ENCODE measurements around the gene STAC3. TPM values are rescaled to one million over a fixed set of nuclear protein-coding genes. Genes with fewer than 3 reads are reported as not detected.

Gene STAC3
- total and polyA plus RNA-seq, 4 donors = 0.82 to 5.8 (median 4.1) TPM

- DNase-seq (no peak), ATAC-seq (ENCODE audit: low FRiP score) (no peak)
- H3K4me1 ChIP-seq (ENCODE audit: control insufficient read depth in 1 of 2, insufficient read depth in 2 of 2, low read length in 2 of 2) = no peaks in the 10 kb centered on the region
- H3K36me3 ChIP-seq (ENCODE audit: control insufficient read depth in 1 of 2, insufficient read depth in 2 of 2, low read length in 1 of 2) = peaks cover 0 to 3% of the 10 kb centered on the region in 2 donors
- 81 to 82% methylated on average over 16 of the region's 16 CpGs for WGBS, 2 donors
- no peaks in the 10 kb centered on the region for H3K27me3 ChIP-seq (ENCODE audit: control insufficient read depth in 1 of 2, insufficient read depth in 2 of 2, low read length in 1 of 2)
- no peak overlapping the region for H3K27ac ChIP-seq (ENCODE audit: low read depth in 1 of 2, low read length in 2 of 2)
- intact Hi-C loops (cut with DNase I) = no loop called here
- no peaks in the 10 kb centered on the region for H3K9me3 ChIP-seq (ENCODE audit: control insufficient read depth, low read length)
- no peak overlapping the region for H3K4me3 ChIP-seq (ENCODE audit: low read length in 2 of 2)
Observed at GRCh38 chr12:57210926-57211692, 39.9 kb downstream of the STAC3 start.

GRCh38 chr12:57210461-57210860 is 40.5 kb downstream of the STAC3 start:
- ATAC-seq (ENCODE audit: low FRiP score) (no peak), DNase-seq (no peak)
- H3K4me1 ChIP-seq (ENCODE audit: control insufficient read depth in 1 of 2, insufficient read depth in 2 of 2, low read length in 2 of 2) = no peaks in the 10 kb centered on the region
- H3K27ac ChIP-seq (ENCODE audit: low read depth in 1 of 2, low read length in 2 of 2) = no peak overlapping the region
- no peak overlapping the region for H3K4me3 ChIP-seq (ENCODE audit: low read length in 2 of 2)
- peaks cover 0 to 3% of the 10 kb centered on the region in 2 donors for H3K36me3 ChIP-seq (ENCODE audit: control insufficient read depth in 1 of 2, insufficient read depth in 2 of 2, low read length in 1 of 2)
- no peaks in the 10 kb centered on the region for H3K9me3 ChIP-seq (ENCODE audit: control insufficient read depth, low read length)
- WGBS, 2 donors = 89 to 91% methylated on average over 15 of the region's 15 CpGs
- intact Hi-C loops (cut with DNase I) = no loop called here
- H3K27me3 ChIP-seq (ENCODE audit: control insufficient read depth in 1 of 2, insufficient read depth in 2 of 2, low read length in 1 of 2) = no peaks in the 10 kb centered on the region

DNA sequence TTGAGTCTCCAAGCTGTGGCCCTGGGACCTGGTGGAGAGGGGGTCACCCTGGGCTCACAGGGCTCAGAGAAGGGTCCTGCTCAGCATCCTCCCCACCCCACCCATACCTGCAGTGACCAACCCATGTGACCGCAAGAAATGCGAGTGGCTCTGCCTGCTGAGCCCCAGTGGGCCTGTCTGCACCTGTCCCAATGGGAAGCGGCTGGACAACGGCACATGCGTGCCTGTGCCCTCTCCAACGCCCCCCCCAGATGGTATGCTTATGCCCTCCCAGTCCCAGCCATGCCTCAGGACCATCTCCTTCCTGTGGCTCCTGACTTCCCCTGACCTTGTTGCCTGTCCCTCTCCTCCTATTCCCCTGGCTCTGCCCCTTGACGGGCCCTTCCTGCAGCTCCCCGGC is 41.1 kb downstream of the STAC3 start:
- H3K27me3 ChIP-seq (ENCODE audit: control insufficient read depth in 1 of 2, insufficient read depth in 2 of 2, low read length in 1 of 2) = no peaks in the 10 kb centered on the region
- peaks cover 0 to 3% of the 10 kb centered on the region in 2 donors for H3K36me3 ChIP-seq (ENCODE audit: control insufficient read depth in 1 of 2, insufficient read depth in 2 of 2, low read length in 1 of 2)
- H3K4me3 ChIP-seq (ENCODE audit: low read length in 2 of 2) = no peak overlapping the region
- WGBS, 2 donors = 84 to 85% methylated on average over 8 of the region's 8 CpGs
- no peak overlapping the region for H3K27ac ChIP-seq (ENCODE audit: low read depth in 1 of 2, low read length in 2 of 2)
- intact Hi-C loops (cut with DNase I) = no loop called here
- H3K4me1 ChIP-seq (ENCODE audit: control insufficient read depth in 1 of 2, insufficient read depth in 2 of 2, low read length in 2 of 2) = no peaks in the 10 kb centered on the region
- DNase-seq (no peak), ATAC-seq (ENCODE audit: low FRiP score) (no peak)
- no peaks in the 10 kb centered on the region for H3K9me3 ChIP-seq (ENCODE audit: control insufficient read depth, low read length)

GRCh38 chr12:57208631-57209282 is 42.2 kb downstream of the STAC3 start:
- Histone ChIP-seq H3K9me3 (ENCODE audit: control insufficient read depth, low read length) (no peaks in the 10 kb centered on the region), H3K27me3 (ENCODE audit: control insufficient read depth in 1 of 2, insufficient read depth in 2 of 2, low read length in 1 of 2) (no peaks in the 10 kb centered on the region), H3K4me3 (ENCODE audit: low read length in 2 of 2) (no peak overlapping the region), H3K4me1 (ENCODE audit: control insufficient read depth in 1 of 2, insufficient read depth in 2 of 2, low read length in 2 of 2) (no peaks in the 10 kb centered on the region), H3K36me3 (ENCODE audit: control insufficient read depth in 1 of 2, insufficient read depth in 2 of 2, low read length in 1 of 2) (peaks cover 0 to 3% of the 10 kb centered on the region in 2 donors), H3K27ac (ENCODE audit: low read depth in 1 of 2, low read length in 2 of 2) (no peak overlapping the region)
- DNase-seq = peak in 1 of 2 donors; percentile 79
- no peak for ATAC-seq (ENCODE audit: low FRiP score)
- 40 to 44% methylated on average over 20 to 22 of the region's 22 CpGs for WGBS, 2 donors
- intact Hi-C loops (cut with DNase I) = no loop called here

GRCh38 chr12:57207731-57208630 is 43.0 kb downstream of the STAC3 start:
- H3K9me3 ChIP-seq (ENCODE audit: control insufficient read depth, low read length) = no peaks in the 10 kb centered on the region
- H3K4me1 ChIP-seq (ENCODE audit: control insufficient read depth in 1 of 2, insufficient read depth in 2 of 2, low read length in 2 of 2) = no peaks in the 10 kb centered on the region
- DNase-seq (no peak), ATAC-seq (ENCODE audit: low FRiP score) (no peak)
- H3K27ac ChIP-seq (ENCODE audit: low read depth in 1 of 2, low read length in 2 of 2) = no peak overlapping the region
- H3K27me3 ChIP-seq (ENCODE audit: control insufficient read depth in 1 of 2, insufficient read depth in 2 of 2, low read length in 1 of 2) = no peaks in the 10 kb centered on the region
- no peak overlapping the region for H3K4me3 ChIP-seq (ENCODE audit: low read length in 2 of 2)
- peaks cover 0 to 7% of the 10 kb centered on the region in 2 donors for H3K36me3 ChIP-seq (ENCODE audit: control insufficient read depth in 1 of 2, insufficient read depth in 2 of 2, low read length in 1 of 2)
- intact Hi-C loops (cut with DNase I) = no loop called here
- 75 to 78% methylated on average over 28 to 29 of the region's 29 CpGs for WGBS, 2 donors

DNA sequence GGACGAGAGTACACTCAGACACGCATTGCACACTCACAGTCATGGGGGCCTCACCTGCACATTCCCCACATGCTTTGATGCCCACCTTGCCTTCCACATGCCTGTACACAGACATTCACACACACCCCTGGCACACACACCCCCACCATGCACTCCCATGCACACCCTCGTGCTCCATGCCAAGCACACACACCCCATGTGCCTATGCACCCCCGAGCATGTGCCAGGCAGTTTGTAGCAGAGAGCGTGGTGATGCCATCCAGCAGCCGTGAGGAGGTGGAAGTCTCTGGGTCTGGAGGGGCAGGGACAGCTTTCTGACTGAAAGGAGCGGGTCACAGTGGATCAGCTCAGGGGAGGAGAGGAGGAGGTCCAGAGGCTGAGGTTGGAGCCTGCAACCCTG is 45.1 kb downstream of the STAC3 start:
- no peaks in the 10 kb centered on the region for H3K4me1 ChIP-seq (ENCODE audit: control insufficient read depth in 1 of 2, insufficient read depth in 2 of 2, low read length in 2 of 2)
- ATAC-seq (ENCODE audit: low FRiP score) (no peak), DNase-seq (no peak)
- no peaks in the 10 kb centered on the region for H3K9me3 ChIP-seq (ENCODE audit: control insufficient read depth, low read length)
- 81 to 85% methylated on average over 7 of the region's 7 CpGs for WGBS, 2 donors
- no peaks in the 10 kb centered on the region for H3K27me3 ChIP-seq (ENCODE audit: control insufficient read depth in 1 of 2, insufficient read depth in 2 of 2, low read length in 1 of 2)
- intact Hi-C loops (cut with DNase I) = no loop called here
- H3K27ac ChIP-seq (ENCODE audit: low read depth in 1 of 2, low read length in 2 of 2) = no peak overlapping the region
- no peak overlapping the region for H3K4me3 ChIP-seq (ENCODE audit: low read length in 2 of 2)
- H3K36me3 ChIP-seq (ENCODE audit: control insufficient read depth in 1 of 2, insufficient read depth in 2 of 2, low read length in 1 of 2) = peaks cover 4 to 11% of the 10 kb centered on the region in 2 donors

GRCh38 chr12:57205186-57205585 is 45.8 kb downstream of the STAC3 start:
- Histone ChIP-seq H3K27ac (ENCODE audit: low read depth in 1 of 2, low read length in 2 of 2) (no peak overlapping the region), H3K9me3 (ENCODE audit: control insufficient read depth, low read length) (no peaks in the 10 kb centered on the region), H3K27me3 (ENCODE audit: control insufficient read depth in 1 of 2, insufficient read depth in 2 of 2, low read length in 1 of 2) (no peaks in the 10 kb centered on the region), H3K4me3 (ENCODE audit: low read length in 2 of 2) (no peak overlapping the region), H3K36me3 (ENCODE audit: control insufficient read depth in 1 of 2, insufficient read depth in 2 of 2, low read length in 1 of 2) (peaks cover 4 to 11% of the 10 kb centered on the region in 2 donors), H3K4me1 (ENCODE audit: control insufficient read depth in 1 of 2, insufficient read depth in 2 of 2, low read length in 2 of 2) (no peaks in the 10 kb centered on the region)
- intact Hi-C loops (cut with DNase I) = no loop called here
- no peak for DNase-seq
- WGBS, 2 donors = 92 to 93% methylated on average over 22 to 26 of the region's 26 CpGs
- ATAC-seq (ENCODE audit: low FRiP score) = no peak

GRCh38 chr12:57204454-57204853 is 46.5 kb downstream of the STAC3 start:
- Histone ChIP-seq H3K27ac (ENCODE audit: low read depth in 1 of 2, low read length in 2 of 2) (no peak overlapping the region), H3K4me1 (ENCODE audit: control insufficient read depth in 1 of 2, insufficient read depth in 2 of 2, low read length in 2 of 2) (no peaks in the 10 kb centered on the region), H3K36me3 (ENCODE audit: control insufficient read depth in 1 of 2, insufficient read depth in 2 of 2, low read length in 1 of 2) (peaks cover 9 to 11% of the 10 kb centered on the region in 2 donors), H3K9me3 (ENCODE audit: control insufficient read depth, low read length) (no peaks in the 10 kb centered on the region), H3K27me3 (ENCODE audit: control insufficient read depth in 1 of 2, insufficient read depth in 2 of 2, low read length in 1 of 2) (no peaks in the 10 kb centered on the region), H3K4me3 (ENCODE audit: low read length in 2 of 2) (no peak overlapping the region)
- WGBS, 2 donors = 88 to 89% methylated on average over 19 of the region's 19 CpGs
- intact Hi-C loops (cut with DNase I) = no loop called here
- DNase-seq = no peak
- no peak for ATAC-seq (ENCODE audit: low FRiP score)
